DND-41 (cell line): ENCODE results near the gene GSTK1.

Experiments
- ATAC-seq: fragments of 200-7000 bp; cut with Tn5 transposase; 3 replicates; pipeline ENCODE4 v1.9.1; 2021; ENCODE audit warnings: low read depth; ENCODE audit not compliant: insufficient read depth
- DNase-seq: peaks from one replicate; pipeline ENCODE4 v3.0.0-alpha.2; 2020
- H2AFZ ChIP-seq: 2 replicates; pipeline ENCODE4 v1.6.0; 2012; ENCODE audit warnings: low read depth, low read length
- H3K27ac ChIP-seq: 2 replicates; pipeline ENCODE4 v1.5.1; 2012; ENCODE audit warnings: low read length, inconsistent platforms
- H3K27me3 ChIP-seq: fragments of 200-600 bp; sonication (generic); 2 replicates; pipeline ENCODE4 v1.6.0; 2012; ENCODE audit warnings: low read length, mild to moderate bottlenecking, inconsistent platforms; ENCODE audit not compliant: insufficient read depth, poor library complexity
- H3K36me3 ChIP-seq: 2 replicates; pipeline ENCODE4 v1.5.1; 2012; ENCODE audit warnings: low read length, inconsistent platforms; ENCODE audit not compliant: insufficient read depth
- H3K4me1 ChIP-seq: 2 replicates; pipeline ENCODE4 v1.5.1; 2012; ENCODE audit warnings: mild to moderate bottlenecking, low read length; ENCODE audit not compliant: insufficient read depth
- H3K4me2 ChIP-seq: 2 replicates; pipeline ENCODE4 v1.6.0; 2012; ENCODE audit warnings: mild to moderate bottlenecking, moderate library complexity, low read length, inconsistent platforms; ENCODE audit not compliant: insufficient read depth
- H3K4me3 ChIP-seq, 2 experiments: fragments of 200-600 bp in 1 of 2; shearing (Covaris generic) in 1 of 2; 2 replicates each; pipeline ENCODE4 v1.5.1; 2012 to 2016; ENCODE audit warnings: inconsistent platforms in 2 of 2, low read length in 2 of 2, mild to moderate bottlenecking in 2 of 2, low read depth in 1 of 2, moderate library complexity in 1 of 2
- H3K79me2 ChIP-seq: 2 replicates; pipeline ENCODE4 v1.6.0; 2012; ENCODE audit warnings: low read length, inconsistent platforms; ENCODE audit not compliant: insufficient read depth
- H3K9ac ChIP-seq: 2 replicates; pipeline ENCODE4 v1.6.0; 2012; ENCODE audit warnings: low read depth, mild to moderate bottlenecking, inconsistent platforms, low read length, moderate library complexity
- H3K9me3 ChIP-seq: 2 replicates; pipeline ENCODE4 v1.5.1; 2012; ENCODE audit warnings: low read length, moderate library complexity, mild to moderate bottlenecking, inconsistent platforms; ENCODE audit not compliant: insufficient read depth, severe bottlenecking
- H4K20me1 ChIP-seq: 2 replicates; pipeline ENCODE4 v1.6.0; 2012; ENCODE audit warnings: low read length; ENCODE audit not compliant: insufficient read depth
- CTCF ChIP-seq: IDR thresholded peaks from 2 replicates; pipeline ENCODE4 v1.5.1; 2012; ENCODE audit warnings: borderline replicate concordance, low read length, moderate library complexity, mild to moderate bottlenecking; ENCODE audit not compliant: poor library complexity, severe bottlenecking; ENCODE audit errors: extremely low read depth
- EZH2 ChIP-seq: IDR thresholded peaks from 3 replicates; pipeline ENCODE4 v1.6.1; 2012; ENCODE audit warnings: borderline replicate concordance, low read depth, mild to moderate bottlenecking, moderate library complexity, low read length, inconsistent platforms; ENCODE audit not compliant: severe bottlenecking

The GSTK1 gene

GRCh38 chr7:143221737-143222136 is 41.5 kb upstream of the GSTK1 start, which contains the start of gene TAS2R40:
Gene TAS2R40, plus strand, starts transcription at chr7:143222037. Its CDS starts 42 bp downstream, at chr7:143222079.
- no peak within 1 kb of the TSS for H3K27ac ChIP-seq
- H2AFZ ChIP-seq: no peak within 1 kb of the TSS
- no peak for TF ChIP-seq EZH2
- no peak for TF ChIP-seq CTCF

GRCh38 chr7:143222782-143223181 is 40.5 kb upstream of the GSTK1 start:
- no peak overlapping the region for H3K4me2 ChIP-seq
- H3K4me3 ChIP-seq: no peak overlapping the region
- no peak overlapping the region for H2AFZ ChIP-seq
- no peaks in the 10 kb centered on the region for H3K79me2 ChIP-seq
- no peak for TF ChIP-seq CTCF
- no peak for TF ChIP-seq EZH2
- H3K36me3 ChIP-seq: no peaks in the 10 kb centered on the region
- ATAC-seq: no peak
- no peaks in the 10 kb centered on the region for H3K9me3 ChIP-seq
- H3K4me1 ChIP-seq: no peaks in the 10 kb centered on the region
- no peak overlapping the region for H3K9ac ChIP-seq
- no peak overlapping the region for H3K27ac ChIP-seq
- DNase-seq: no peak
- no peaks in the 10 kb centered on the region for H4K20me1 ChIP-seq
- no peaks in the 10 kb centered on the region for H3K27me3 ChIP-seq

More at GRCh38 chr7:143221737-143222136, 41.5 kb upstream of the GSTK1 start, which contains the start of gene TAS2R40:
- ATAC-seq (no peak), DNase-seq (no peak)
- no peaks in the 10 kb centered on the region for H3K27me3 ChIP-seq
- H3K36me3 ChIP-seq: no peaks in the 10 kb centered on the region
- no peak within 1 kb of the TSS for H3K4me2 ChIP-seq
- H3K4me3 ChIP-seq: no peak within 1 kb of the TSS
- H3K79me2 ChIP-seq: no peaks in the 10 kb centered on the region
- H3K9ac ChIP-seq: no peak within 1 kb of the TSS
- H3K9me3 ChIP-seq: no peaks in the 10 kb centered on the region
- H3K4me1 ChIP-seq: no peaks in the 10 kb centered on the region
- no peaks in the 10 kb centered on the region for H4K20me1 ChIP-seq

DNA sequence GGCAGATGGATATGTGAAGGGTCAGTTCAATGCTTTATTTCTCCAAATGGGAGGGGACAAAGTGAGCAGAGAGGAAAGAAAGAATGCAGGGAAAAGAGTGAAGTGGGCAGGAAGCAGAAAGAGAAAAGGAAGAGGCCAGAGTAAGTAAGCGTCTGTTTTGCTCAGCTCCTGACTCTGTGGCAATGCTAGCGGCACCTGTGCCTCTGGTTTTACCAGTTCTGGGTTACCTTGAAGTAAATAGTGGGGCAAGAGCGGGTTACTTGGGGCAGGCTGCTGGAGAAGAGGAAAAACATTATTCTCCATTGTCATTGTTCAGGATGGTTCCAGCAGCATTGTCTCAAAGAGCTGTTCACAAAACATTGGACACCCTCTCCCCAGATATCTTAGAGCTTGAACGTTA is 39.5 kb upstream of the GSTK1 start:
- ATAC-seq: no peak
- no peak overlapping the region for H3K27ac ChIP-seq
- no peak overlapping the region for H3K9ac ChIP-seq
- H3K4me2 ChIP-seq: no peak overlapping the region
- no peaks in the 10 kb centered on the region for H3K36me3 ChIP-seq
- no peaks in the 10 kb centered on the region for H3K9me3 ChIP-seq
- no peaks in the 10 kb centered on the region for H3K27me3 ChIP-seq
- H4K20me1 ChIP-seq: no peaks in the 10 kb centered on the region
- no peaks in the 10 kb centered on the region for H3K4me1 ChIP-seq
- no peak overlapping the region for H2AFZ ChIP-seq
- no peak for DNase-seq
- no peaks in the 10 kb centered on the region for H3K79me2 ChIP-seq
- H3K4me3 ChIP-seq: no peak overlapping the region
- no peak for TF ChIP-seq EZH2
- TF ChIP-seq CTCF: no peak

GRCh38 chr7:143225047-143225446 is 38.2 kb upstream of the GSTK1 start:
- ATAC-seq: no peak

More at GRCh38 chr7:143225047-143225446, 38.2 kb upstream of the GSTK1 start:
- no peaks in the 10 kb centered on the region for H4K20me1 ChIP-seq
- no peak overlapping the region for H3K9ac ChIP-seq
- no peak overlapping the region for H3K4me3 ChIP-seq
- no peaks in the 10 kb centered on the region for H3K4me1 ChIP-seq
- H3K4me2 ChIP-seq: no peak overlapping the region
- H3K79me2 ChIP-seq: no peaks in the 10 kb centered on the region
- no peak for TF ChIP-seq CTCF
- TF ChIP-seq EZH2: no peak
- no peaks in the 10 kb centered on the region for H3K9me3 ChIP-seq
- no peak overlapping the region for H3K27ac ChIP-seq
- H3K36me3 ChIP-seq: no peaks in the 10 kb centered on the region
- H3K27me3 ChIP-seq: no peaks in the 10 kb centered on the region
- H2AFZ ChIP-seq: no peak overlapping the region
- DNase-seq: no peak
